C4-2B (cell line): ENCODE results near the gene MT1B.

Experiments used
- ZFX ChIP-seq: fragments of 450-650 bp; IDR thresholded peaks from 2 replicates; pipeline ENCODE4 v1.6.1; 2017
- TF ChIP-seq, protein P1 (sequence below): fragments of 450-650 bp; conservative IDR thresholded peaks from 2 replicates; pipeline ENCODE4 v1.5.1; 2017; ENCODE audit warnings: mild to moderate bottlenecking

DNA sequence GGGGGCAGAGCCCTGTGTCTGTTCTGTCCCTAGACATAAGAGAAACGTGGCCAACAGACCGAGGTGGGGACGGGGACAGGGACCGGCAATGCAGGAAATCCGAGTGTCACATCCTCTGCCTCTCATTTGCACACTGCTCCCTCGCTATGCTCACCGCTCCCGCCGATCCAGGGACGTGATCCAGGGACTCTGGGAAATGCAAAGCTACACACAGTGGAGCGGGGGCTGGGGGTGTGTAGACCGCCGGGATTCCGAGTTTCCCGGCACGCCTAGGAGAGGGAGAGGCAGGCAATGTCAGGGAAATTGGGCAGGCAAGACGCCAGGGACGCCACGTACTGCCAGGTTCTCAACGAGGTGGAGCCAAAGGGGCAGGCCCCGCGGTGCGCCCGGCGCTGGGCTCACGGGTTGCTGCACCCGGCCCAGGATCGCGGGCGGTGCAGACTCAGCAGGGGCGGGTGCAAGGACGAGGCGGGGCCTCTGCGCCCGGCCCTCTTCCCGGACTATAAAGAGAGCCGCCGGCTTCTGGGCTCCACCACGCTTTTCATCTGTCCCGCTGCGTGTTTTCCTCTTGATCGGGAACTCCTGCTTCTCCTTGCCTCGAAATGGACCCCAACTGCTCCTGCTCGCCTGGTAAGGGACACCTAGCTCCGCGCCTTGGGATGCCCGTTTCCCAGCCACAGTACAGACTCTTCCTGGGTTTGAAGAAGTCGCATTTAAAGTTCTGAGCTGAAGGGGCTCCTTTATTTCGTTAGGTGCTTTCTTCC is 30.4 kb downstream of the MT1B start, which contains the start of gene MT1X:
- TF ChIP-seq, protein P1, sequence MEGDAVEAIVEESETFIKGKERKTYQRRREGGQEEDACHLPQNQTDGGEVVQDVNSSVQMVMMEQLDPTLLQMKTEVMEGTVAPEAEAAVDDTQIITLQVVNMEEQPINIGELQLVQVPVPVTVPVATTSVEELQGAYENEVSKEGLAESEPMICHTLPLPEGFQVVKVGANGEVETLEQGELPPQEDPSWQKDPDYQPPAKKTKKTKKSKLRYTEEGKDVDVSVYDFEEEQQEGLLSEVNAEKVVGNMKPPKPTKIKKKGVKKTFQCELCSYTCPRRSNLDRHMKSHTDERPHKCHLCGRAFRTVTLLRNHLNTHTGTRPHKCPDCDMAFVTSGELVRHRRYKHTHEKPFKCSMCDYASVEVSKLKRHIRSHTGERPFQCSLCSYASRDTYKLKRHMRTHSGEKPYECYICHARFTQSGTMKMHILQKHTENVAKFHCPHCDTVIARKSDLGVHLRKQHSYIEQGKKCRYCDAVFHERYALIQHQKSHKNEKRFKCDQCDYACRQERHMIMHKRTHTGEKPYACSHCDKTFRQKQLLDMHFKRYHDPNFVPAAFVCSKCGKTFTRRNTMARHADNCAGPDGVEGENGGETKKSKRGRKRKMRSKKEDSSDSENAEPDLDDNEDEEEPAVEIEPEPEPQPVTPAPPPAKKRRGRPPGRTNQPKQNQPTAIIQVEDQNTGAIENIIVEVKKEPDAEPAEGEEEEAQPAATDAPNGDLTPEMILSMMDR: no peak
- no peak for TF ChIP-seq ZFX
